CMK (cell line): ENCODE results near the gene F13A1.

Experiments used
- DNase-seq: peaks from one replicate; pipeline ENCODE4 v3.0.0-alpha.2; 2010; ENCODE audit warnings: low read depth

F13A1 gene

GRCh38 chr6:6319952-6320811 lies at the start of gene F13A1:
Gene F13A1 (minus strand): TSS chr6:6320662. CDS start chr6:6318664, 1,998 bp downstream.
- no peak for DNase-seq

GRCh38 chr6:6368684-6369052 lies 48.2 kb upstream of the F13A1 start:
- DNase-seq = no peak

GRCh38 chr6:6368040-6368683 lies 47.7 kb upstream of the F13A1 start:
- no peak for DNase-seq

DNA sequence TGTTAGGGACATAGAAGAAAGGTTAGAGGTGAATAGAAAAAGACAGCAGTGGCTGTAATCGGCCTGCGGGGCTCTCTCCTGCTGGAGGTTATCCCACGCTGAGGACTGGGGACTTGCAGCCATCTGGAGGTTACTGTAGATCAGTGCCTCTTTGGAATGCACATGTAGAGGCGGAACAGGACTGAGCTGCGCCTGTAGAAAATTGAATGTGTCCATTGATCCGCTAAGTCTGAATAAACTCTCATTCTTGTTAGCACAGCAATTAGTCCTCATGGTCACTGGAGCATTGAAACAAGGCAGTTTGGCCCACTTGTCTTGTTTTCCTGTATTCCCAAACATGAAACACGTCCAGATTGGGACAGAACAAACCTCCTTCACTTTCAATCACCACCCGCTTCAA lies 46.3 kb upstream of the F13A1 start:
- no peak for DNase-seq

- DNase-seq = no peak
Observed at GRCh38 chr6:6365242-6365641, 44.8 kb upstream of the F13A1 start.

GRCh38 chr6:6362056-6362840 lies 41.8 kb upstream of the F13A1 start:
- no peak for DNase-seq

GRCh38 chr6:6357530-6357929 lies 37.1 kb upstream of the F13A1 start:
- no peak for DNase-seq

GRCh38 chr6:6357032-6357431 lies 36.6 kb upstream of the F13A1 start:
- DNase-seq = no peak

DNA sequence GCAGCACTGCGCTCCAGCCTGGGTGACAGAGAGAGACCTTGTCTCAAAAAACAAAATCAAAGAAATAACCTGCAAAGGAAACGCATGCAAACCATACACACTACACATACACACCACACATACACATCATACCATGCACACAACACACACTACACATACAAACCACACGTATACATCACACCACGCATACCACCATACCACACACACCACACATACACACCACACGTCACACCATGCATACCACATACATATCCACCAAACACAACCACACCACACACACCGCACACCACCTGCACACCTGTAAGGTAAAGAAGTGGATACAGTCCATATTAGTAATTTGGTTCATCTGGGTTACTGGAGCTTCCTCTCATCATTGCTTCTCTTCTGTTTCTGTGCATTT lies 32.3 kb upstream of the F13A1 start:
- DNase-seq = no peak

GRCh38 chr6:6351511-6352025 lies 31.1 kb upstream of the F13A1 start:
- DNase-seq = no peak

GRCh38 chr6:6350696-6351095 lies 30.2 kb upstream of the F13A1 start:
- no peak for DNase-seq

- DNase-seq = no peak
Observed at GRCh38 chr6:6348256-6348655, 27.8 kb upstream of the F13A1 start.

GRCh38 chr6:6346427-6347023 lies 26.1 kb upstream of the F13A1 start:
- DNase-seq = no peak

DNA sequence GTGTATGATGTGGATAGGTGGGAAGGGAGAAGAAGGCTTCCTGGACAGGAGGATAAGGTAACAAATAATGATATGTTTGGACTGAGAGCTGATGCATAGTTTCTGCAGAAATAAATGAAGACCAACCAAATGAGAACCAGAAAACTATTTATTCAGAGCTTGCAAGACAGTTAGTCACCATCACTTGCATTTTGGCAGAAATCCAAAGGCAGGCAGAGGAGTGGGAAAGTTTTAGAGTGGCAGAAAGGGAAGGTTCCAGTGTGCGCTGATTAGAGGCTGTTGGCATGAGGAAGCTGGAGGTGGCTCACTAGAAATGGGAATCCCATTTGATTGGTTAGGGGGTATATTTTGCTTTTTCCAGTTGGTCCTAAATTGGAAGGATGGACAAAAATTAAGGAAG lies 13.0 kb upstream of the F13A1 start:
- no peak for DNase-seq

DNA sequence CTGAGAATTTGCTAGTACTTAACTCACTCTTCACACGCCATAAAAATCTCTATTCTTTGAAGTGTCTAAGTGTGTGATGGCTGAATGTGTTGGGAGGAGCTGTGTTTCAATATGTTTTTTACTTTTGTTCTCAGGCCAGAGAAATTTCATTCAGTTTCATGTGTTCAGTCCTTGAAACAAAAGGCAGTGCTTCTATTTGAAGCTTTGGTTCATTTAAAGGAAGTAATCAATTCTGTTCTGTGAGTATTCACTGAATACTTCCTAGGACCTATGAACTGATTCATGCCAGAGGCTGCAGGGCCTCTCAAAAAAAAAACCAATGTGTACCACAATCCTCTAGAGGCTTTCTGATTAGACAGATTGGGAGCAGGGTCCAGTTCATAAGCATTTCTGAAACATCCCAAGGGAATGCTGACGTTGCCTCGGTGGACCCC lies 12.4 kb upstream of the F13A1 start:
- no peak for DNase-seq

GRCh38 chr6:6331946-6332601 lies 11.6 kb upstream of the F13A1 start:
- no peak for DNase-seq

GRCh38 chr6:6331393-6331792 lies 10.9 kb upstream of the F13A1 start:
- DNase-seq = no peak

DNA sequence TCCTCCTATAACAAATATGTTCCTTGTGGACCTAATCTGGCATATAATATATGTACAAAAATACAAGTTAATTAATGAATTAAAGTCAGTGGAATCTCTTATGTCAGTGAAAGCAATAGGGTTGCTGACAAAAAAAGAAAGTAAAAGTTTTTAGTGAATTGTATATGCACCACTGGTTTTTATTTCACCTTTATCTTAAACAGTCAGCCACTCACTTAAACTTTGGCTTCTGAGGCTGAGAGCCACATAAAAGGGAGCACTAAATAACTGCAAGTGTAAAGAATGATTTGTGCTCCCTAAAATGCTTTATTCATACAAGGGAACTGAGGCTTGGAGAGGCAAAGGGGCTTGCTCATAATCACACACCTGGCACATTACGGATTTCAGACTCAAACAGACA lies 9.9 kb upstream of the F13A1 start:
- no peak for DNase-seq

DNA sequence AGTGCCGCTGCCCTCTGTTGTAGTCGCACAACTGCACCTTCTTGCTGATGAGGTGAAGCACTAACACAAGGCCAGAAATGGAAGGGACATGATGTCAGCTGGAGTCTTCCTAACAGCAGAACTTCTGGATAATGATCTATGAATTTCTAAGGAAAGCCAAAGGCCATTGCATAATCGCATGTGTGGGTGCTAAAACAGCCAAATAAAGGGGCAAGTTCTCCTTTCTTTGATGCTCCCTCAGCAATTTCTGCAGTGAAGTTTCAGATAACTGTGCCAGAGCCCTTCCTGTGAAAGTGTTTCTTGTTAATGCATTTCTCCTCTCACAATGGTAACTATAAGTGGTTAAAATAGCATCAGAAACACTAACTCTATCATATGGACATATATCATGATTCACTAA lies 8.0 kb upstream of the F13A1 start:
- no peak for DNase-seq

DNA sequence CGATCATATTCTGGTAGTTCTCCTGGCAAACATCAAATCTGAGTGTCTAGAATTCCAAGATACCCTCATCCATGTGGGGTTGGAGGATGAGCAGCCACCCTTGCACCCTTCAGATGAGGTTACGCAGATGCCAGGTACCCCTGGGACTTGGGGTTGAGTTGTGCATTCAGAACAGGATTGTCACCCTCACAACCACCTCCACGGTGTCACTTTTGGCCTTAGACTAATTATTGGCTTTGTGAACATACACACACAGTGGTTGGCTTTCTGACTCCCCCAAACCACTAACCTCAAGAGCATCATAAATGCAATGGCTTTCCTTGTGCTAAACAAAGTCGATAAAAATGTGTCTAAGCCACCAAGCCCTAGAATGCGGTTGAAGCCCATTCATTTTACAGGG lies 2.9 kb upstream of the F13A1 start:
- no peak for DNase-seq

- no peak for DNase-seq
Observed at GRCh38 chr6:6320901-6321300, 439 bp upstream of the F13A1 start.
